ENCODE measurements around the gene MTFR2.

GRCh38 chr6:136235233-136235564 is 14.9 kb downstream of the MTFR2 start:
- TF ChIP-seq CTCF (conservative IDR thresholded peaks at IDR 0.05; ENCODE audit: low read depth, low read length) (no peak), EZH2 (IDR thresholded peaks at IDR 0.05; ENCODE audit: low read length, unreplicated experiment) (no peak)

All from PC-3 (cell line).